GM23338 (cell line): Measurements from ENCODE around the gene TLX3. TPM values are rescaled to one million over a fixed set of nuclear protein-coding genes. Genes with fewer than 3 reads are reported as not detected.

Experiments used
- ATAC-seq: fragments of 200-7000 bp; cut with Tn5 transposase; 3 replicates; pipeline ENCODE4 v1.9.1; 2020
- DNase-seq: peaks from one replicate; pipeline ENCODE4 v3.0.0-alpha.2; 2015; ENCODE audit warnings: low spot score
- H2AFZ ChIP-seq: fragments of 200-600 bp; sonication (generic); 2 replicates; pipeline ENCODE4 v1.8.0; 2016; ENCODE audit warnings: antibody characterized with exemption, mild to moderate bottlenecking, moderate library complexity
- H3F3A ChIP-seq: fragments of 200-600 bp; sonication (generic); replicated peaks from 2 replicates; pipeline ENCODE4 v1.8.0; 2017; ENCODE audit warnings: antibody characterized with exemption, mixed run types, low read depth
- H3K27ac ChIP-seq: fragments of 200-600 bp; sonication (generic); 2 replicates; pipeline ENCODE4 v1.6.1; 2016; ENCODE audit warnings: low read depth
- H3K27me3 ChIP-seq: fragments of 200-600 bp; sonication (generic); 2 replicates; pipeline ENCODE4 v1.8.0; 2016; ENCODE audit warnings: mild to moderate bottlenecking, mixed run types, moderate library complexity; ENCODE audit not compliant: insufficient read depth
- H3K36me3 ChIP-seq: fragments of 200-600 bp; sonication (generic); 2 replicates; pipeline ENCODE4 v1.8.0; 2016; ENCODE audit warnings: mild to moderate bottlenecking; ENCODE audit not compliant: insufficient read depth
- H3K4me1 ChIP-seq: fragments of 200-600 bp; sonication (generic); 2 replicates; pipeline ENCODE4 v1.8.0; 2016; ENCODE audit warnings: mild to moderate bottlenecking, moderate library complexity; ENCODE audit not compliant: insufficient read depth
- H3K4me2 ChIP-seq: fragments of 200-600 bp; sonication (generic); 2 replicates; pipeline ENCODE4 v1.7.1; 2017; ENCODE audit warnings: mixed run types
- H3K4me3 ChIP-seq: fragments of 200-600 bp; sonication (generic); 2 replicates; pipeline ENCODE4 v1.6.1; 2016; ENCODE audit warnings: mixed run types
- H3K79me2 ChIP-seq: fragments of 200-600 bp; sonication (generic); replicated peaks from 2 replicates; pipeline ENCODE4 v1.8.0; 2017; ENCODE audit warnings: mild to moderate bottlenecking; ENCODE audit not compliant: insufficient read depth
- H3K9me2 ChIP-seq: fragments of 200-600 bp; sonication (generic); 2 replicates; pipeline ENCODE4 v1.8.0; 2017; ENCODE audit not compliant: insufficient read depth
- H4K20me1 ChIP-seq: fragments of 200-600 bp; sonication (generic); replicated peaks from 2 replicates; pipeline ENCODE4 v1.8.0; 2017; ENCODE audit warnings: mild to moderate bottlenecking; ENCODE audit not compliant: insufficient read depth
- H3K27ac Mint-ChIP-seq: 2 replicates; pipeline ENCODE4 v1.8.0; 2020; ENCODE audit warnings: inconsistent platforms, mild to moderate bottlenecking, moderate library complexity, mixed read lengths
- H3K27me3 Mint-ChIP-seq: 3 replicates; pipeline ENCODE4 v1.8.0; 2022; ENCODE audit warnings: low read depth, mild to moderate bottlenecking, moderate library complexity, mixed read lengths, inconsistent platforms; ENCODE audit not compliant: insufficient read depth, poor library complexity
- H3K36me3 Mint-ChIP-seq: 3 replicates; pipeline ENCODE4 v1.8.0; 2021; ENCODE audit warnings: low read depth, mild to moderate bottlenecking, inconsistent platforms, moderate library complexity, mixed read lengths
- H3K4me1 Mint-ChIP-seq: 3 replicates; pipeline ENCODE4 v1.8.0; 2020; ENCODE audit warnings: mild to moderate bottlenecking, inconsistent platforms, mixed read lengths
- H3K4me3 Mint-ChIP-seq: 3 replicates; pipeline ENCODE4 v1.8.0; 2021; ENCODE audit warnings: moderate library complexity, mild to moderate bottlenecking, inconsistent platforms, mixed read lengths
- H3K9me3 Mint-ChIP-seq: 3 replicates; pipeline ENCODE4 v1.8.0; 2020; ENCODE audit warnings: moderate library complexity, mild to moderate bottlenecking, inconsistent platforms, mixed read lengths
- CREB1 ChIP-seq: fragments of 250-450 bp; sonication (Bioruptor Pico); IDR thresholded peaks from 2 replicates; pipeline ENCODE4 v1.5.0; 2020; ENCODE audit warnings: low read depth, mild to moderate bottlenecking, moderate library complexity
- EZH2 ChIP-seq: fragments of 200-600 bp; sonication (generic); IDR thresholded peaks from one replicate; pipeline ENCODE4 v1.8.0; 2017; ENCODE audit warnings: antibody characterized with exemption, mild to moderate bottlenecking, low read depth; ENCODE audit not compliant: unreplicated experiment
- JUNB ChIP-seq: IDR thresholded peaks from one replicate; pipeline ENCODE4 v1.6.1; 2016; ENCODE audit warnings: antibody characterized with exemption; ENCODE audit not compliant: unreplicated experiment
- NANOG ChIP-seq: IDR thresholded peaks from 2 replicates; pipeline ENCODE4 v1.6.1; 2016; ENCODE audit warnings: antibody characterized with exemption, borderline replicate concordance
- POLR2AphosphoS5 ChIP-seq: IDR thresholded peaks from 2 replicates; pipeline ENCODE4 v1.6.1; 2016; ENCODE audit warnings: antibody characterized with exemption, low read depth
- STAT1 ChIP-seq: IDR thresholded peaks from one replicate; pipeline ENCODE4 v1.6.1; 2016; ENCODE audit warnings: antibody characterized with exemption; ENCODE audit not compliant: unreplicated experiment
- ZNF114 ChIP-seq: fragments of 250-450 bp; sonication (Bioruptor Pico); IDR thresholded peaks from 2 replicates; pipeline ENCODE4 v1.5.0; 2020; ENCODE audit warnings: mild to moderate bottlenecking, moderate library complexity
- ZNF331 ChIP-seq: fragments of 250-450 bp; sonication (Bioruptor Pico); IDR thresholded peaks from 2 replicates; pipeline ENCODE4 v1.5.0; 2020; ENCODE audit warnings: low read depth, mild to moderate bottlenecking, moderate library complexity
- polyA plus RNA-seq: library from polyadenylated mRNA; unstranded; fragments of >200 nt; fragmentation: Nextera tagmentation; extraction: Ambion mirVana; gene quantifications from 2 replicates; pipeline ENCODE4 v1.2.1, GENCODE V29; 2016
- total RNA-seq: library from RNA; depleted of rRNA; stranded (reverse); fragments of >200 nt; shearing (Covaris generic); gene quantifications from 2 replicates; pipeline ENCODE4 v1.2.3, GENCODE V29; 2014
- TF ChIP-seq, protein P1 (sequence below), 2 experiments: fragments of 200-600 bp in 1 of 2; sonication (generic) in 1 of 2; conservative IDR thresholded peaks; 2 replicates each; pipeline versions ENCODE4 v1.5.1 to v1.6.1; 2016 to 2017; ENCODE audit warnings: antibody characterized with exemption in 2 of 2, low read depth in 2 of 2, mild to moderate bottlenecking in 2 of 2, moderate library complexity in 1 of 2
- TF ChIP-seq, protein P2 (sequence below): fragments of 250-450 bp; sonication (Bioruptor Pico); IDR thresholded peaks from 2 replicates; pipeline ENCODE4 v1.5.0; 2020; ENCODE audit warnings: mild to moderate bottlenecking, moderate library complexity

TLX3 gene
- total and polyA plus RNA-seq, 2 experiments from 2014 or later: 0.83 TPM; not detected in 1

DNA sequence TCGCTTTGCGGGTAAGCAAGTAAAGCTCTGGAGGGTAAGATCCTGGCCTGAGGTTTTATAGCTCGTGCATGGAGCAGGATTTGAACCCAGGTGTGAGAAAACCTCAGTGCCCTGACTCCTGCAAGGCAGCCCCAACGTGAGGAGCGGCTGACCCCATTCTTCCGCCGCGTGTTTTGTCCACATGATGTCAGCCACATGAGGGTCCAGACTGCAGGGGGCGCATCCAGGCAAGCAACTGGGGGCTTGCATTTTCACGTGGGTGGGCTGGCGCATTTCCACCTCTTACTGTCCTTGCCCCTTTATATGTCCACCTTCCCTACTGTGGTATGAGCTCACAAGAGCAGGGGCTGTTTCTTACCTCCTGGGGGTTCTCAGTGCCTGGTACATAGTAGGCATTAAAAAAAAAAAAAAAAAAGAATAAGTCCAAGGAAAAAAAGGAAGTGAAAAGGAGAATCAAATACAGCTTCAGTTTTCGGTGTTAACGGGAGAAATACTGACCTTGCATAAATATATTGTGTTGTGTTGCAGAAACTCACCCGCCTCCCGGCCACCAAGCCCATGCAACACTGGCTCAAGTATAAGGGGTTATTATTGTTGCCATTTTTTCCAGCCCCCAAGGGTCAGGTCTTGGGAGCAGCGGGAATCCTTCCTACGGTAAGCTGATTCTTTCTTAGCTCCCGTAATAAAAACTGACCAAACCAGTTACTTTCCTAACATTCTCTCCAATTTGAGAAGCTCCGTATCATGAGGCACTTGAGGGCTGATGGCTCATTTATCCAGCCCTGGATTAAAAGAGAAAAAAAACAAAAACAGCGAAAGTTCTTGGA, 15.0 kb downstream of the TLX3 start:
- DNase-seq (peak; percentile 26), ATAC-seq (peak; percentile 19; the same call in 2 of the 3 replicates)
- H3K4me1 ChIP-seq: peaks cover 17% of the 10 kb centered on the region
- 0 out of 2 replicates have a peak overlapping the region, but pooled peaks have one; percentile 36 for H3K4me2 ChIP-seq
- no peak overlapping the region for H3K4me3 ChIP-seq
- Mint-ChIP-seq H3K9me3 (no peaks in the 10 kb centered on the region), H3K36me3 (no peaks in the 10 kb centered on the region), H3K27me3 (peaks cover 42% of the 10 kb centered on the region), H3K27ac (no peak overlapping the region), H3K4me1 (peaks cover 15% of the 10 kb centered on the region), H3K4me3 (no peak overlapping the region)
- no peaks in the 10 kb centered on the region for H3K9me2 ChIP-seq
- H4K20me1 ChIP-seq: no peaks in the 10 kb centered on the region; the same call in 1 of the 2 replicates
- no peak overlapping the region for H2AFZ ChIP-seq
- H3K27me3 ChIP-seq: peaks cover 55% of the 10 kb centered on the region
- no peaks in the 10 kb centered on the region for H3K79me2 ChIP-seq
- H3K36me3 ChIP-seq: no peaks in the 10 kb centered on the region
- no peak overlapping the region for H3K27ac ChIP-seq
- no peak for TF ChIP-seq ZNF331 (CRISPR knock-in tag)
- TF ChIP-seq, protein P1, sequence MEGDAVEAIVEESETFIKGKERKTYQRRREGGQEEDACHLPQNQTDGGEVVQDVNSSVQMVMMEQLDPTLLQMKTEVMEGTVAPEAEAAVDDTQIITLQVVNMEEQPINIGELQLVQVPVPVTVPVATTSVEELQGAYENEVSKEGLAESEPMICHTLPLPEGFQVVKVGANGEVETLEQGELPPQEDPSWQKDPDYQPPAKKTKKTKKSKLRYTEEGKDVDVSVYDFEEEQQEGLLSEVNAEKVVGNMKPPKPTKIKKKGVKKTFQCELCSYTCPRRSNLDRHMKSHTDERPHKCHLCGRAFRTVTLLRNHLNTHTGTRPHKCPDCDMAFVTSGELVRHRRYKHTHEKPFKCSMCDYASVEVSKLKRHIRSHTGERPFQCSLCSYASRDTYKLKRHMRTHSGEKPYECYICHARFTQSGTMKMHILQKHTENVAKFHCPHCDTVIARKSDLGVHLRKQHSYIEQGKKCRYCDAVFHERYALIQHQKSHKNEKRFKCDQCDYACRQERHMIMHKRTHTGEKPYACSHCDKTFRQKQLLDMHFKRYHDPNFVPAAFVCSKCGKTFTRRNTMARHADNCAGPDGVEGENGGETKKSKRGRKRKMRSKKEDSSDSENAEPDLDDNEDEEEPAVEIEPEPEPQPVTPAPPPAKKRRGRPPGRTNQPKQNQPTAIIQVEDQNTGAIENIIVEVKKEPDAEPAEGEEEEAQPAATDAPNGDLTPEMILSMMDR (conservative IDR thresholded peaks at IDR 0.05; ENCODE audit: low read depth in 2 of 2): peak; percentile 44 to 51
- H3F3A ChIP-seq: no peaks in the 10 kb centered on the region; the same call in 1 of the 2 replicates

DNA sequence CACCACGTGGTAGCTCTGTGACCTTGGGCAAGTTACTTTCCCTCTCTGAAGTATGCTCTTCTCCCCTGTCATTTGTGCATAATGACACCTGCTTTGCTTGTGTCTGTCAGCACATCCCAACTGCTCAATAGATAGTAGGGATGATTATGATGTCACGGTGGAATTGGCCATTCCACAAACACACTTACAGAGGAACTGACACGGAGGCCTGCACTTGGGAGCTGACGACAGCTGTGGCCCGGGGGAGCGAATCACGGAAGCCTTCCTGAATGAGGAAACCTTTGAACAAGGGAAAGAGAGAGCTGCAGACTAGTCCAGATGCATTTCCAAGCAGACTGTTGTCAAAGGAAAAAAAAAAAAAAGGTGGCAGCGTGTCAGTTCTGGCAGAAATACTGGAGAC, 21.0 kb downstream of the TLX3 start:
- H3F3A ChIP-seq: no peaks in the 10 kb centered on the region
- ATAC-seq (no peak), DNase-seq (no peak)
- no peaks in the 10 kb centered on the region for H3K79me2 ChIP-seq
- H4K20me1 ChIP-seq: no peaks in the 10 kb centered on the region
- H2AFZ ChIP-seq: no peak overlapping the region
- no peak overlapping the region for H3K27ac ChIP-seq
- H3K4me3 ChIP-seq: no peak overlapping the region
- Mint-ChIP-seq H3K4me3 (no peak overlapping the region), H3K9me3 (no peaks in the 10 kb centered on the region), H3K36me3 (no peaks in the 10 kb centered on the region), H3K27ac (no peak overlapping the region), H3K27me3 (peaks cover 8% of the 10 kb centered on the region), H3K4me1 (no peaks in the 10 kb centered on the region)
- no peaks in the 10 kb centered on the region for H3K9me2 ChIP-seq
- H3K4me2 ChIP-seq: no peak overlapping the region
- H3K27me3 ChIP-seq: peaks cover 4% of the 10 kb centered on the region; the same call in 1 of the 2 replicates
- H3K4me1 ChIP-seq: no peaks in the 10 kb centered on the region; the same call in 1 of the 2 replicates
- H3K36me3 ChIP-seq: no peaks in the 10 kb centered on the region
- TF ChIP-seq, protein P1 (conservative IDR thresholded peaks at IDR 0.05; ENCODE audit: low read depth in 2 of 2): no peak
- TF ChIP-seq EZH2: no peak
- TF ChIP-seq NANOG: no peak
- TF ChIP-seq ZNF331 (CRISPR knock-in tag): no peak
- no peak for TF ChIP-seq STAT1
- TF ChIP-seq, protein P2, sequence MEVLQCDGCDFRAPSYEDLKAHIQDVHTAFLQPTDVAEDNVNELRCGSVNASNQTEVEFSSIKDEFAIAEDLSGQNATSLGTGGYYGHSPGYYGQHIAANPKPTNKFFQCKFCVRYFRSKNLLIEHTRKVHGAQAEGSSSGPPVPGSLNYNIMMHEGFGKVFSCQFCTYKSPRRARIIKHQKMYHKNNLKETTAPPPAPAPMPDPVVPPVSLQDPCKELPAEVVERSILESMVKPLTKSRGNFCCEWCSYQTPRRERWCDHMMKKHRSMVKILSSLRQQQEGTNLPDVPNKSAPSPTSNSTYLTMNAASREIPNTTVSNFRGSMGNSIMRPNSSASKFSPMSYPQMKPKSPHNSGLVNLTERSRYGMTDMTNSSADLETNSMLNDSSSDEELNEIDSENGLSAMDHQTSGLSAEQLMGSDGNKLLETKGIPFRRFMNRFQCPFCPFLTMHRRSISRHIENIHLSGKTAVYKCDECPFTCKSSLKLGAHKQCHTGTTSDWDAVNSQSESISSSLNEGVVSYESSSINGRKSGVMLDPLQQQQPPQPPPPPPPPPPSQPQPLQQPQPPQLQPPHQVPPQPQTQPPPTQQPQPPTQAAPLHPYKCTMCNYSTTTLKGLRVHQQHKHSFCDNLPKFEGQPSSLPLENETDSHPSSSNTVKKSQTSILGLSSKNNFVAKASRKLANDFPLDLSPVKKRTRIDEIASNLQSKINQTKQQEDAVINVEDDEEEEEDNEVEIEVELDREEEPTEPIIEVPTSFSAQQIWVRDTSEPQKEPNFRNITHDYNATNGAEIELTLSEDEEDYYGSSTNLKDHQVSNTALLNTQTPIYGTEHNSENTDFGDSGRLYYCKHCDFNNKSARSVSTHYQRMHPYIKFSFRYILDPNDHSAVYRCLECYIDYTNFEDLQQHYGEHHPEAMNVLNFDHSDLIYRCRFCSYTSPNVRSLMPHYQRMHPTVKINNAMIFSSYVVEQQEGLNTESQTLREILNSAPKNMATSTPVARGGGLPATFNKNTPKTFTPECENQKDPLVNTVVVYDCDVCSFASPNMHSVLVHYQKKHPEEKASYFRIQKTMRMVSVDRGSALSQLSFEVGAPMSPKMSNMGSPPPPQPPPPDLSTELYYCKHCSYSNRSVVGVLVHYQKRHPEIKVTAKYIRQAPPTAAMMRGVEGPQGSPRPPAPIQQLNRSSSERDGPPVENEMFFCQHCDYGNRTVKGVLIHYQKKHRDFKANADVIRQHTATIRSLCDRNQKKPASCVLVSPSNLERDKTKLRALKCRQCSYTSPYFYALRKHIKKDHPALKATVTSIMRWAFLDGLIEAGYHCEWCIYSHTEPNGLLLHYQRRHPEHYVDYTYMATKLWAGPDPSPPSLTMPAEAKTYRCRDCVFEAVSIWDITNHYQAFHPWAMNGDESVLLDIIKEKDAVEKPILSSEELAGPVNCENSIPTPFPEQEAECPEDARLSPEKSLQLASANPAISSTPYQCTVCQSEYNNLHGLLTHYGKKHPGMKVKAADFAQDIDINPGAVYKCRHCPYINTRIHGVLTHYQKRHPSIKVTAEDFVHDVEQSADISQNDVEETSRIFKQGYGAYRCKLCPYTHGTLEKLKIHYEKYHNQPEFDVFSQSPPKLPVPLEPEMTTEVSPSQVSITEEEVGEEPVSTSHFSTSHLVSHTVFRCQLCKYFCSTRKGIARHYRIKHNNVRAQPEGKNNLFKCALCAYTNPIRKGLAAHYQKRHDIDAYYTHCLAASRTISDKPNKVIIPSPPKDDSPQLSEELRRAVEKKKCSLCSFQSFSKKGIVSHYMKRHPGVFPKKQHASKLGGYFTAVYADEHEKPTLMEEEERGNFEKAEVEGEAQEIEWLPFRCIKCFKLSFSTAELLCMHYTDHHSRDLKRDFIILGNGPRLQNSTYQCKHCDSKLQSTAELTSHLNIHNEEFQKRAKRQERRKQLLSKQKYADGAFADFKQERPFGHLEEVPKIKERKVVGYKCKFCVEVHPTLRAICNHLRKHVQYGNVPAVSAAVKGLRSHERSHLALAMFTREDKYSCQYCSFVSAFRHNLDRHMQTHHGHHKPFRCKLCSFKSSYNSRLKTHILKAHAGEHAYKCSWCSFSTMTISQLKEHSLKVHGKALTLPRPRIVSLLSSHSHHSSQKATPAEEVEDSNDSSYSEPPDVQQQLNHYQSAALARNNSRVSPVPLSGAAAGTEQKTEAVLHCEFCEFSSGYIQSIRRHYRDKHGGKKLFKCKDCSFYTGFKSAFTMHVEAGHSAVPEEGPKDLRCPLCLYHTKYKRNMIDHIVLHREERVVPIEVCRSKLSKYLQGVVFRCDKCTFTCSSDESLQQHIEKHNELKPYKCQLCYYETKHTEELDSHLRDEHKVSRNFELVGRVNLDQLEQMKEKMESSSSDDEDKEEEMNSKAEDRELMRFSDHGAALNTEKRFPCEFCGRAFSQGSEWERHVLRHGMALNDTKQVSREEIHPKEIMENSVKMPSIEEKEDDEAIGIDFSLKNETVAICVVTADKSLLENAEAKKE: no peak
- no peak for TF ChIP-seq POLR2AphosphoS5
- TF ChIP-seq CREB1 (CRISPR knock-in tag): no peak
- no peak for TF ChIP-seq JUNB
- no peak for TF ChIP-seq ZNF114 (CRISPR knock-in tag)
